Activated T-helper 2 cell treated with anti-CD3 and anti-CD28 coated beads, Interferon-gamma antibody, Interleukin-2, Interleukin-4, amounts not matched to agents 10 μg/mL and 5 μg/mL and 100 μg/mL, durations not matched to agents 14 hours and 24 hours and 36 hours (primary cell): ENCODE results near the gene CDC6. TPM values are rescaled to one million over a fixed set of nuclear protein-coding genes. Genes with fewer than 3 reads are reported as not detected.

Source experiments
- DNase-seq: peaks from one replicate; pipeline ENCODE4 v3.0.0; 2021; ENCODE audit warnings: low spot score
- H3K27ac Mint-ChIP-seq: one replicate; pipeline ENCODE4 v1.8.0; 2021; ENCODE audit warnings: mixed read lengths
- H3K27me3 Mint-ChIP-seq: one replicate; pipeline ENCODE4 v1.8.0; 2021; ENCODE audit warnings: low read depth, mixed read lengths
- H3K36me3 Mint-ChIP-seq: one replicate; pipeline ENCODE4 v1.8.0; 2021; ENCODE audit warnings: low read depth, mixed read lengths
- H3K4me1 Mint-ChIP-seq: one replicate; pipeline ENCODE4 v1.8.0; 2021; ENCODE audit warnings: low read depth, mixed read lengths
- H3K4me3 Mint-ChIP-seq: one replicate; pipeline ENCODE4 v1.8.0; 2021; ENCODE audit warnings: low read depth, mild to moderate bottlenecking, moderate library complexity, mixed read lengths
- H3K9me3 Mint-ChIP-seq: one replicate; pipeline ENCODE4 v1.8.0; 2021; ENCODE audit warnings: mixed read lengths
- intact Hi-C: fragments of 100-400 bp; cut with micrococcal nuclease; formaldehyde crosslinking; loops from one replicate; pipeline ENCODE4 v1.15.1; 2023
- total RNA-seq: library from RNA; stranded (reverse); gene quantifications from 2 replicates; pipeline ENCODE4 v1.2.3, GENCODE V29; 2022

Gene CDC6
- total RNA-seq, 1 donor from 2014 or later, result 126 TPM

DNA sequence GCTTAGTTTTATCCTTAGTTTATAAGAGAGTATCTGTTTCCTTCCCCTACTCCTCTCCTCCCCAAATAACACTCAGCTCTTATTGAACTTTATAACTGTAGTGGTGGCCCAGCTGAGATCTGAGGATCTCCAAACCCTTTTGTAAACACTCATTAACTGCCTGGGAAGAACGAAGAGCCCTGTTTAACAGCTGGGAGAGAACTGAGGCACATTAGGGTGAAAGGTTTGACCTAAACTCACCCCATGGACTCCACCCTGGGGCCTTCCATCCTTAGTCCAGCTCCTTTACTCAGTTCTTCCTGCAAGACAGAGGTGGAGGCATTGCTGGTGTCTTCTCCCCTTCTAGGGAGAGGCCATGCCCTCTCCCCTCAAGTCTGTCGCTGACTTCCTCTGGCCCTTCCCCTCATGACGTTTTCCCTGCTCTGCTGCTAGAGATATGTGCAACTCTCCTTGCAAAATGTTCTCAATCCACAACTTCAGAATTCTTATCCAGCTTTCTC is 20.1 kb downstream of the CDC6 start:
- Mint-ChIP-seq H3K4me1 (peaks cover 17% of the 10 kb centered on the region), H3K36me3 (peaks cover 21% of the 10 kb centered on the region), H3K27ac (no peak overlapping the region), H3K27me3 (no peaks in the 10 kb centered on the region), H3K4me3 (no peak overlapping the region), H3K9me3 (no peaks in the 10 kb centered on the region)
- DNase-seq, result no peak
- intact Hi-C loops, result loop anchor here (5.0 kb wide), 1 partner anchor 35 kb away; no protein-coding TSS in a partner anchor

DNA sequence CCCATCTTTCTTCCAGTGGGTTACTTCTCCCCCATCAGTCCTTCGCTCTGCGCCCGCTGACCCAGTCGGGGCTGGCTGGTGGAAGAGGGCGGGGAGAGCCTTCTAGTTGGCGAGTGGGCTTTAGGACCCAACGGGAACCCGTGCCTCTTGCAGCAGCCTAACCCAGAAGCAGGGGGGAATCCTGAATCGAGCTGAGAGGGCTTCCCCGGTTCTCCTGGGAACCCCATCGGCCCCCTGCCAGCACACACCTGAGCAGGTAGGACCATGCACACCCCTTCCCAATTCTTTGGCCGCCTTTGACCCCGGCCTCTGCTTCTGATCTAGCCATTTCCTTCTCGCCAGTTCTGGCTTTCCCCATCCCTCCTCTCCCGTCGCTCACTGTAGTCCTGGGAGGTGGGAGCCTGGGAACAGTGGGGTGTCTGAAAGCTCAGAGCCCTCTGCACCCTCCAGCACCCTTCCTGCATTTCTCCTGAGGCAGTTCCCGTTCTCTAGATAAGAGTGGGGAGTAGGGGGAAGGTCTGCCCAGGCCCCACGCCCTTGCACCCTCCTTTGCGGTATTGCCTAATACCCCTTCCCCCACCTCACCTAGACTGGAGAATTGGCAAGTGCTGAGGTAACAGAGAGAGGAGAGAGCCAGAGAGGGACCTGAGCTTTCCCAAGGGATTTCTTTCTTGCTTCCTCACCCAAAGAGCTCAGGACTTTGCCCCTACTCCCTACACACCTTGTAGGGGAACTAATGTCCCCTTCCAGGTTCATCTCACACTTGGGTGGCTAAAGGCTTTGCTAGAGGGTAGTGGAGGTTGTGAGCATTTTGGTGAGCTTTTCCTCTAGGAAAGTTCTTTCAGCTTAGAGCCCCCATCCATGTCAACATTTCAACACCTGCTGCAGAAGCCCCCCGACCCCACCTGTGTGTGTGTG is 21.6 kb downstream of the CDC6 start, which contains the start of gene RARA:
Gene RARA, plus strand, starts transcription at position 150 of the 918 bp plus-strand sequence. CDS start 22,039 bp downstream, outside the sequence.
- Mint-ChIP-seq H3K27me3 (no peaks in the 10 kb centered on the region), H3K4me1 (peaks cover 10% of the 10 kb centered on the region), H3K9me3 (no peaks in the 10 kb centered on the region), H3K4me3 (no peak within 1 kb of the TSS), H3K36me3 (peaks cover 8% of the 10 kb centered on the region), H3K27ac (no peak within 1 kb of the TSS)
- DNase-seq, result no peak
- intact Hi-C loops, result loop anchor here (5.0 kb wide), 1 partner anchor 33 kb away; no protein-coding TSS in a partner anchor

GRCh38 chr17:40309949-40310510 is 22.4 kb downstream of the CDC6 start:
- Mint-ChIP-seq H3K27me3 (no peaks in the 10 kb centered on the region), H3K9me3 (no peaks in the 10 kb centered on the region), H3K4me1 (peaks cover 16% of the 10 kb centered on the region), H3K36me3 (peaks cover 4% of the 10 kb centered on the region), H3K27ac (no peak overlapping the region), H3K4me3 (no peak overlapping the region)
- intact Hi-C loops, result loop anchor here (5.0 kb wide), 1 partner anchor 32 kb away; no protein-coding TSS in a partner anchor
- no peak for DNase-seq

GRCh38 chr17:40310882-40311391 is 23.3 kb downstream of the CDC6 start:
- no peak for DNase-seq
- no peaks in the 10 kb centered on the region for H3K9me3 Mint-ChIP-seq
- intact Hi-C loops, result no loop called here
- no peaks in the 10 kb centered on the region for H3K27me3 Mint-ChIP-seq
- no peaks in the 10 kb centered on the region for H3K36me3 Mint-ChIP-seq
- H3K27ac Mint-ChIP-seq, result no peak overlapping the region
- H3K4me1 Mint-ChIP-seq, result peaks cover 24% of the 10 kb centered on the region
- H3K4me3 Mint-ChIP-seq, result no peak overlapping the region

- no peaks in the 10 kb centered on the region for H3K36me3 Mint-ChIP-seq
- H3K4me3 Mint-ChIP-seq, result no peak overlapping the region
- no peak for DNase-seq
- H3K27me3 Mint-ChIP-seq, result no peaks in the 10 kb centered on the region
- H3K4me1 Mint-ChIP-seq, result peaks cover 30% of the 10 kb centered on the region
- H3K9me3 Mint-ChIP-seq, result no peaks in the 10 kb centered on the region
- intact Hi-C loops, result no loop called here
- H3K27ac Mint-ChIP-seq, result no peak overlapping the region
Measured at GRCh38 chr17:40311575-40311974, 23.9 kb downstream of the CDC6 start.

- no peak overlapping the region for H3K4me3 Mint-ChIP-seq
- no peak for DNase-seq
- H3K36me3 Mint-ChIP-seq, result no peaks in the 10 kb centered on the region
- H3K4me1 Mint-ChIP-seq, result peaks cover 32% of the 10 kb centered on the region
- no peaks in the 10 kb centered on the region for H3K27me3 Mint-ChIP-seq
- no peak overlapping the region for H3K27ac Mint-ChIP-seq
- intact Hi-C loops, result no loop called here
- no peaks in the 10 kb centered on the region for H3K9me3 Mint-ChIP-seq
Measured at GRCh38 chr17:40312131-40312731, 24.6 kb downstream of the CDC6 start.

DNA sequence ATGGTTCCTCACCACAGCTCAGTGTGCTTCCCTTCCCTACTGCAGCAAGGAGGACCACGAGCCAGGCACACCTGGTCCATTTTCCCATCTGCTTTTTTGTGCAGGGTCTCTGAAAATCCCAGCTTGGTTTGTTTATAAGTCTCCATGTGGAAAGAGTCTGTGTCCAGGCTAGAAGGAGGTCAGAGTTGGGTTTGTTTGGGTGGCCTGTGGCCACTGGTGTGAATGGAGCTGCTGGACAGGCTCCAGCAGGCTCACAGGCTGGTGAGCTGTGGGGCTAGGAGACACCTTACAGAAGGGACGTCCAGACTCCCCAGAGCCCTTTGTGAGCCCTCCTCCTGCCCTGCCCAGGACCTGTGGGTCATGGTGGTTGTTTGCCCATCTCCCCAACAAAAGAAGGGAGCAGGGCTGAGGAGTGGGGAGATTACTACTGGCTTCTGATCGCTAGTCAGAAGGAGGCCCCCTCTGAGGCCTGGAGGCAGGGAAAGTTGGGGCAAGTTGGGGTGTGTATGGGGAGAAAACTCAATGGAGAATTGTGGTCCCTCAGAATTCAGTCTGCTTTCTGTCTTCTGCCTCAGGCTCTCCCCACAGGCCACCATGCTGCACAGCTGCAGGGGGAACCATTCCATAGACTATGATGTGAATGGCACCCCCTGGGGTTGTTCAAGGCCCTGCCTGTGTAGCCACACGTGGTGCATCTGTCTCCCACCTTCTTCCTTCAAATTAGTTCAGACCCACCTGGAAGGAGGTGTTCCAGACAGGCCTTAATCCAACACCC is 25.4 kb downstream of the CDC6 start:
- Mint-ChIP-seq H3K27me3 (no peaks in the 10 kb centered on the region), H3K36me3 (no peaks in the 10 kb centered on the region), H3K27ac (no peak overlapping the region), H3K9me3 (no peaks in the 10 kb centered on the region), H3K4me3 (no peak overlapping the region), H3K4me1 (peaks cover 39% of the 10 kb centered on the region)
- intact Hi-C loops, result no loop called here
- DNase-seq, result no peak

DNA sequence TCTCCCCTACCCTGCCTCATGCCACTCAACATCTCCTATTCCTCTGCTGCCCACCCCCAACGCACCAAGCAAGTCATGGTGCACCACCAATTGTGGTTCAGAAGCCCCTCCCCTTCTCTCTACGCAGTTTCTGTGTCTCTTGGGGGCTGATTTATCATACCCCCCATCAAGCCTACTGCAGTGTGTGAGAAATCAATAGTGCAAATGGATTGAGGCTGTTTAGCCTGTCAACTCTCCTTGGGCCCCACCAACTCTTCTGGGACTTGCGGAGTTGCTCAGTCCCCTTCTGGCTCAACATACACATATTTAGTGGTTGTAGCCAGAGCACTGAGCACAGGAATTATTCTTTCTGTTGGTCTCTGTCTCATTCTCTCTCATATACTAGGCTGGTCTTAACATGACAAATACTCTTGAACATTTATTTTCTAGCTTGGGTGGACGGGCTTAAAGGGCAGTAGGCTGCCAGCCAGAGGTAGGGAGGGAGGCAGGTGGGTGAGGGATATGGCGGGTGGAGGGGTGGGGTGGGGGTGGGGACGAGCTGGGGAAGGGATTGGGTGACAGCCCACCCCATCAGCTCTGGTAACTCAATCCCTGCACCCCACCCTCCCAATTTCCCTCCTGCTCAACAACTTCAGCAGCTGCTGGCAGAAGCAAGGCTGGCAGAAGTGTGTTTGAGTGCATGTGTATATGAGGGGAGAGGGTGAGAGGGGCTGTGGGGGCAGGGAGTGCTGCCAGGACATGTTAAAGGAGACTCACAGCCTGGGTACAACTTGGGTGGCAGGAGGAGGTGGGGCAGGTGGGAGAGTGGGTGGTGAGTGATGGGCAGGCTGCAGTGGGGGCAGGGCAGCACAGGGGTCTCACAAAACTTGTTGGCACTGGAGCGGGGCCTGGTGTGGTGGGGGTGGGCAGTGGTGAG is 26.2 kb downstream of the CDC6 start:
- peaks cover 40% of the 10 kb centered on the region for H3K4me1 Mint-ChIP-seq
- intact Hi-C loops, result no loop called here
- H3K36me3 Mint-ChIP-seq, result no peaks in the 10 kb centered on the region
- no peaks in the 10 kb centered on the region for H3K9me3 Mint-ChIP-seq
- peak overlapping the region; percentile 33 for H3K27ac Mint-ChIP-seq
- no peaks in the 10 kb centered on the region for H3K27me3 Mint-ChIP-seq
- DNase-seq, result no peak
- no peak overlapping the region for H3K4me3 Mint-ChIP-seq

DNA sequence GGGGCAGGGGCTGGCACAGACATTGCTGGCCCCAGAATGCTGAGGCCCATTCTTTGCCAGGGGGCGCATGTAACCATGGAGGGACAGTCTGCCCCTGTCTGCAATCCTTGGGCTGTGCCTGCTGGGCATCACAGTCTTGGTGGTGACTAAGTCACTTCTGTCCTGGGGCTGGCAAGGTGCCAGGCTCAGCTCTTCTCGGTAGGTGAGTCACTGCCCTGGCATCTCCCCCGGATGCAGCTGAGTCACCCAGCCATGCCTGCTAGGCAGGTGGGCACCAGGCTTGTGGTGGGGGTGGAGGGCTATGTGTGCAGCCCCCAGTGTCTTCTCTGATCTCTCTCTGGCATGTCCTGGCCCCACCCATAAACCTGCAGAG is 26.9 kb downstream of the CDC6 start:
- Mint-ChIP-seq H3K4me3 (no peak overlapping the region), H3K36me3 (no peaks in the 10 kb centered on the region), H3K9me3 (no peaks in the 10 kb centered on the region), H3K4me1 (peaks cover 42% of the 10 kb centered on the region), H3K27ac (peak overlapping the region; percentile 33), H3K27me3 (no peaks in the 10 kb centered on the region)
- intact Hi-C loops, result no loop called here
- no peak for DNase-seq

GRCh38 chr17:40315206-40315605 is 27.5 kb downstream of the CDC6 start:
- H3K9me3 Mint-ChIP-seq, result no peaks in the 10 kb centered on the region
- peaks cover 46% of the 10 kb centered on the region for H3K4me1 Mint-ChIP-seq
- H3K27me3 Mint-ChIP-seq, result no peaks in the 10 kb centered on the region
- H3K36me3 Mint-ChIP-seq, result no peaks in the 10 kb centered on the region
- H3K4me3 Mint-ChIP-seq, result no peak overlapping the region
- intact Hi-C loops, result no loop called here
- H3K27ac Mint-ChIP-seq, result no peak overlapping the region
- DNase-seq, result no peak

GRCh38 chr17:40315678-40316570 is 28.2 kb downstream of the CDC6 start:
- H3K27me3 Mint-ChIP-seq, result no peaks in the 10 kb centered on the region
- no peaks in the 10 kb centered on the region for H3K36me3 Mint-ChIP-seq
- no peaks in the 10 kb centered on the region for H3K9me3 Mint-ChIP-seq
- H3K4me1 Mint-ChIP-seq, result peaks cover 52% of the 10 kb centered on the region
- no peak overlapping the region for H3K4me3 Mint-ChIP-seq
- H3K27ac Mint-ChIP-seq, result peak overlapping the region; percentile 12
- DNase-seq, result no peak
- intact Hi-C loops, result no loop called here
